HG03280 (cell line): ENCODE data around the gene CLEC18C.
"Not testable (repeated sequence)": the region's sequence is repeated elsewhere in the genome, so short reads cannot be mapped to it uniquely, and the experiment has no call there.

ENCODE experiments used
- ATAC-seq: cut with Tn5 transposase; IDR thresholded peaks from one replicate; pipeline ENCODE4 v1.9.1; 2021; ENCODE audit warnings: mild to moderate bottlenecking, moderate library complexity; ENCODE audit not compliant: unreplicated experiment

Gene CLEC18C

DNA sequence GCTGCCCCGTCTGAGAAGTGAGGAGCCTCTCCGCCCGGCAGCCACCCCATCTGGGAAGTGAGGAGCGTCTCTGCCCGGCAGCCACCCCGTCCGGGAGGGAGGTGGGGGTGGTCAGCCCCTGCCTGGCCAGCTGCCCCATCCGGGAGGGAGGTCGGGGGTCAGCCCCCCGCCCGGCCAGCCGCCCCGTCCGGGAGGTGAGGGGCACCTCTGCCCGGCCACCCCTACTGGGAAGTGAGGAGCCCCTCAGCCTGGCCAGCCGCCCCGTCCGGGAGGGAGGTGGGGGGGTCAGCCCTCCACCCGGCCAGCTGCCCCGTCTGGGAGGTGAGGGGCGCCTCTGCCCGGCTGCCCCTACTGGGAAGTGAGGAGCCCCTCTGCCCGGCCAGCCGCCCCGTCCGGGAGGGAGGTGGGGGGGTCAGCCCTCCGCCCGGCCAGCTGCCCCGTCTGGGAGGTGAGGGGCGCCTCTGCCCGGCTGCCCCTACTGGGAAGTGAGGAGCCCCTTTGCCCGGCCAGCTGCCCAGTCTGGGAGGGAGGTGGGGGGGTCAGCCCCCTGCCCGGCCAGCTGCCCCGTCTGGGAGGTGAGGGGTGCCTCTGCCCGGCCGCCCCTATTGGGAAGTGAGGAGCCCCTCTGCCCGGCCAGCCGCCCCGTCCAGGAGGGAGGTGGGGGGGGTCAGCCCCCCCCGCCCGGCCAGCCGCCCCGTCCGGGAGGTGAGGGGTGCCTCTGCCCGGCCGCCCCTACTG is 31.2 kb downstream of the CLEC18C start:
- ATAC-seq: not testable (repeated sequence)

DNA sequence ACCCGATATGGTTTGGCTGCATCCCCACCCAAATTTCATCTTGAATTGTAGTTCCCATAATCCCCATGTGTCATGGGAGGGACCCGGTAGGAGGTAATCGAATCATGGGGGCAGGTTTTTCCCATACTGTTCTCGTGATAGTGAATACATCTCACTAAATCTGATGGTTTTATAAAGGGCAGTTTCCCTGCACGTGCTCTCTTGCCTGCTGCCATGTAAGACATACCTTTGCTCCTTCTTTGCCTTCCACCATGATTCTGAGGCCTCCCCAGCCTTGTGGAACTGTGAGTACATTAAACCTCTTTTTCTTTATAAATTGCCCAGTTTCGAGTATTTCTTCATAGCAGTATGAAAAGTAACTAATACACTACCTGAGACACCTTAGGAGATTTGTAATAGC is 32.8 kb downstream of the CLEC18C start:
- ATAC-seq: not testable (repeated sequence)

DNA sequence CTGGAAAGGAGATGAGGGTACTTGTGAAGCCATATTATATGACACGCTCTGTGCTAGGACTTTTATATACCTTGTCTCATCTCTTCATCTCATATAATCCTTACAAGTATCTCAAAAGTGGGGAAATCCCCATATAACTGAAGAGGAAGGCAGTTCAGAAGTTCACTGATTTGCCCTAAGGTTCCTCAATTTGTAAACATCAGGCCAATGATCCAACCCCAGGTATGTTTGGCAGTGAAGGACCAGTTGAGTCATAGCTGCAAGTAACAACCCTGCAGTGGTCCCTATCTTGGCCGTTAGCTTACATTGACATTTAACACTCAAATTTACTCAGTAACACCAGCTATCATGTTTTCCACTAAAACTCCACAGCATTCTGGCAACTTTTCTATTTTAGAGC is 45.0 kb downstream of the CLEC18C start:
- not testable (repeated sequence) for ATAC-seq

DNA sequence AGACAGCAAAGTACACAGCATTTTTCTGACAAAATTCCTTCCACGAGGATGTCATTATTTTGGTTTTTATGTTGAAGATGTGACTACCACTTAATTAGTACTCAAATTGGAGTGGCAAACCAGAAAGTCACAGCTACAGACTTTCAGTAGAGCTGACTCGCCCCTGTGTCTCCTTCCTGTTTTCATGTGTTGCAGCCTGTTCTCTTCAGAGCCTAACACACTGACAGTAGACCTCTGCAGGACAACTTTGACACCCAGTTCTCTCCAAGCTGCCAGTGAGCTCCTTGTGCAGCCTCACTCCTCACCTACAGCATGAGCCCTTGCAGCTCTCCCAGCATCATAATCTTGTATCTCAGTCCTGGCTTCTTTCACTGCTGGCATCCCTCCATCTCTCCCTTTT is 49.0 kb downstream of the CLEC18C start:
- not testable (repeated sequence) for ATAC-seq

DNA sequence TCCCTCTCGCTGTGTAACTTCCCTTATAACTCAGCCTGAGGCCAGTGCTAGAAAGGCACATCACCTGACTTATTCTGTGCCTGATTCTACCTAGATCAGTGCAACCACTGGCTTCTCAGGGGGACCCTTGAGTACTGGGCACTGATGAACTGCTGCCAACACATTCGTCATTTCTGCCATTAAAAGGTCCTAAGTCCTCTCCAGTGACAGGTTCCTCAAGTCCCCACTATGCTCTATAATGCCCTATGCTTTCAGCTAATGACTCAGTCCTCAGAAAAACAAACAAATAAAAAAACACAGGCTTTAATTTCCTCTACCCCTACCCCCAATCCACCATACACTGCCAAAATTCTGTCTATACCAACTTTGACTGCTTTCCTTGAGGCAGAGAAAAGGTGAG is 49.6 kb downstream of the CLEC18C start:
- not testable (repeated sequence) for ATAC-seq

DNA sequence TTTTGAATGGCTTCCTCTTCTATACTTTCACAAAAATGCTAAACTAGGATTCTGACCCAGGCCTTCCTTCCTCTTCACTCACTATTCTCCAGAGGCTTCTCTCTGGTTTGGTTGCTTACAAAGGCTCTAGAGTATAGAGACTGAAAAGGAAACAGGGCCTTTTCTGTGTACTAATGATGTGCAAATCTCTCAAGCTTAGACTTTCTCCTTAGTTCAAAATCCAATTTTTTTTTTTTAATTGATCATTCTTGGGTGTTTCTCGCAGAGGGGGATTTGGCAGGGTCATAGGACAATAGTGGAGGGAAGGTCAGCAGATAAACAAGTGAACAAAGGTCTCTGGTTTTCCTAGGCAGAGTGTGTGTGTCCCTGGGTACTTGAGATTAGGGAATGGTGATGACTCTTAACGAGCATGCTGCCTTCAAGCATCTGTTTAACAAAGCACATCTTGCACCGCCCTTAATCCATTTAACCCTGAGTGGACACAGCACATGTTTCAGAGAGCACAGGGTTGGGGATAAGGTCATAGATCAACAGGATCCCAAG is 50.5 kb downstream of the CLEC18C start:
- not testable (repeated sequence) for ATAC-seq

DNA sequence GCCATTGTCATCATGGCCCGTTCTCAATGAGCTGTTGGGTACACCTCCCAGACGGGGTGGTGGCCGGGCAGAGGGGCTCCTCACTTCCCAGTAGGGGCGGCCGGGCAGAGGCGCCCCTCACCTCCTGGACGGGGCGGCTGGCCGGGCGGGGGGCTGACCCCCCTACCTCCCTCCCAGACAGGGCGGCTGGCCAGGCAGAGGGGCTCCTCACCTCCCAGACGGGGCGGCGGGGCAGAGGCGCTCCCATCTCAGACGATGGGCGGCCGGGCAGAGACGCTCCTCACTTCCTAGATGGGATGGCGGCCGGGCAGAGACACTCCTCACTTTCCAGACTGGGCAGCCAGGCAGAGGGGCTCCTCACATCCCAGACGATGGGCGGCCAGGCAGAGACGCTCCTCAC is 51.1 kb downstream of the CLEC18C start:
- not testable (repeated sequence) for ATAC-seq

DNA sequence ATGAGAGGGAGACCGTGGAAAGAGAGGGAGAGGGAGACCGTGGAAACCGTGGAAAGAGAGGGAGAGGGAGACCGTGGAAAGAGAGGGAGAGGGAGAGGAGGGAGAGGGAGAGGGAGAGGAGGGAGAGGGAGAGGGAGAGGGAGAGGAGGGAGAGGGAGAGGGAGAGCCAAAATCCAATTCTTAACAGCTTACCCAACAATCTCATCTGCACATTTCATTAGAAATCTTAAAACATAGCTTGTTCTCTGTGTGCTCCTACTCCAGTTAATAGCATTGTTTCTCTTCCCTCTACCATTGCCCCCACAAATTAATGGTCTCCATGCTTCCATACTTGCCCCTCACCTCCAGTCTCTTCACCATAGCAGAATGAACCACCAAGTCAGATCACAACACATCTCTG is 51.8 kb downstream of the CLEC18C start:
- not testable (repeated sequence) for ATAC-seq

DNA sequence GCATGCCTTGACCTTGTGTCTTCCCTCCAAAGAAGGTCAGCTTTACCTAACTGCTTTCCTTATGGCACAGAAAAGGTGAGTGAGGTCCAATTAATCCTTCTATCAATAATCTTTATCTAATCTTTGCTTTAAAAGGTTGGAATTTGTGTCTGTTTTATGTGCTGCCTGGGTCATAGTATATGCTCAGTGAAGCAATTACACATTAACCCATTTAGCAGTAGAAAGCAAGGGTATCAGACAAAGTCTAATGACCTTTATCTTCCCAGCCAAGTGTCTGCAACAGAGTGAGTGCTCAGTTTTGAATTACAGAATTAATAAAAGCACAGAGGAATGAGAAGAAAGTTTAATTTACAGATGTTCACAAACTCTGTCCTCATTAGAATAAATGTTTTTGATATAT is 52.4 kb downstream of the CLEC18C start:
- not testable (repeated sequence) for ATAC-seq

DNA sequence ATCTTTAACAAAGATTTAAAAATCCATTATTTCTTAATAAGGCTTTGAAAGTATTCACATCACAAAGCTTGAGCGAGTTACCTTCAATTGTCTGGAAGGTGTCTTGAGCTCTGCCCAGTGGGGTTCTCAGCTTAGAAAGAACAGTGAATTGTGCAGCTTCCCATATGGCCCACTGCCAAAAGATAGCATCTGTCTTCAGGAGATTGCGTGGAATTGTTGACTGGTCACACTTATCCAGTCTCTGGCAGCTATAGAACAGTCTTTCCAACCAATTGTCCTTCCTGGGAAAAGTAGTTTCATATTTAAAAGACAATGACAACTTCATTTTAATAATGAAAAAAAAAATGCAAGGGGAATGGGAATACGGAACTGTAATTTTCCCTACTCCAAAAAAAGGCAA is 58.2 kb downstream of the CLEC18C start:
- not testable (repeated sequence) for ATAC-seq
